ENCODE results near the gene CTXND2. TPM values are rescaled to one million over a fixed set of nuclear protein-coding genes. Genes with fewer than 3 reads are reported as not detected.

CTXND2 gene
- polyA plus RNA-seq, 1 donor (not counting 4 experiments of a cell fraction or from before 2014, with no cell fraction given) = not detected

DNA sequence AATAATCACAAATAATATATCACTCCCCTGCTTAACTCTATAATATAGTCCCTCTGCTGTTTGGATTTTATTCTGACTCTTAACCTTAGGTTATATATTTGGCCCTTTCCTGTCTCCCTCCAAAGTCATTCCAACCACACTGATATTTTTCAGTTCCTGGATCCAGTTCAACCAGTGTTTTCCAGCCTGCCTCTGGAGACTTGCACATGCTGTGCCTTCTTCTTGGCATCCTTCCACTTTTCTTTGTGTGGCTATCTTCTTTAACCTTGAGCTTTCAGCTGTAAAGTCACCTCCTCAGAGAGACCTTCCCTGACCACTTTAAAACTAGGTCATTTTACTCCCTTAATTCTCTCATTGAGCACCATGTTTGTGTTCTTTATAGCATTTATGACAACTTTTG lies 68.3 kb downstream of the CTXND2 start:
- Histone ChIP-seq H3K79me2 (ENCODE audit: control insufficient read depth, insufficient read depth, low read length) (no peaks in the 10 kb centered on the region), H3K27ac (ENCODE audit: control insufficient read depth, insufficient read depth, low read length) (no peak overlapping the region), H3K4me3 (ENCODE audit: control insufficient read depth in 2 of 3, extremely low read depth in 1 of 3, insufficient read depth in 2 of 3, low read depth in 1 of 3, low read length in 3 of 3) (no peak overlapping the region), H3K36me3 (ENCODE audit: control insufficient read depth in 2 of 2, extremely low read depth in 1 of 2, insufficient read depth in 2 of 2, low read length in 2 of 2) (peaks cover 5 to 9% of the 10 kb centered on the region in 2 experiments), H3K9me1 (ENCODE audit: control insufficient read depth, extremely low read depth, insufficient read depth, low read length) (no peaks in the 10 kb centered on the region), H2AFZ (ENCODE audit: control insufficient read depth, low read length) (no peak overlapping the region), H3K9me3 (ENCODE audit: control insufficient read depth, low read depth, low read length) (no peaks in the 10 kb centered on the region), H3K4me2 (ENCODE audit: control insufficient read depth, extremely low read depth, insufficient read depth, low read depth, low read length) (no peak overlapping the region), H3K4me1 (ENCODE audit: control insufficient read depth, extremely low read depth, insufficient read depth, low read length) (no peaks in the 10 kb centered on the region), H3K27me3 (ENCODE audit: control insufficient read depth, extremely low read depth, insufficient read depth, low read length) (no peaks in the 10 kb centered on the region), H4K20me1 (ENCODE audit: control insufficient read depth, extremely low read depth, insufficient read depth, low read length) (no peaks in the 10 kb centered on the region), H3K9ac (ENCODE audit: control insufficient read depth, extremely low read depth, insufficient read depth, low read length) (no peak overlapping the region)
- dilution Hi-C loops (cut with MboI; ENCODE audit: extremely low pct_ligation_motif_present, low sequenced_read_pairs) = no loop called here
- FAIRE-seq (no peak), DNase-seq (ENCODE audit: low read depth, low spot score) (no peak)
- TF ChIP-seq EZH2 (IDR thresholded peaks at IDR 0.05; ENCODE audit: low read length) = no peak
- TF ChIP-seq, protein P1, sequence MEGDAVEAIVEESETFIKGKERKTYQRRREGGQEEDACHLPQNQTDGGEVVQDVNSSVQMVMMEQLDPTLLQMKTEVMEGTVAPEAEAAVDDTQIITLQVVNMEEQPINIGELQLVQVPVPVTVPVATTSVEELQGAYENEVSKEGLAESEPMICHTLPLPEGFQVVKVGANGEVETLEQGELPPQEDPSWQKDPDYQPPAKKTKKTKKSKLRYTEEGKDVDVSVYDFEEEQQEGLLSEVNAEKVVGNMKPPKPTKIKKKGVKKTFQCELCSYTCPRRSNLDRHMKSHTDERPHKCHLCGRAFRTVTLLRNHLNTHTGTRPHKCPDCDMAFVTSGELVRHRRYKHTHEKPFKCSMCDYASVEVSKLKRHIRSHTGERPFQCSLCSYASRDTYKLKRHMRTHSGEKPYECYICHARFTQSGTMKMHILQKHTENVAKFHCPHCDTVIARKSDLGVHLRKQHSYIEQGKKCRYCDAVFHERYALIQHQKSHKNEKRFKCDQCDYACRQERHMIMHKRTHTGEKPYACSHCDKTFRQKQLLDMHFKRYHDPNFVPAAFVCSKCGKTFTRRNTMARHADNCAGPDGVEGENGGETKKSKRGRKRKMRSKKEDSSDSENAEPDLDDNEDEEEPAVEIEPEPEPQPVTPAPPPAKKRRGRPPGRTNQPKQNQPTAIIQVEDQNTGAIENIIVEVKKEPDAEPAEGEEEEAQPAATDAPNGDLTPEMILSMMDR (optimal IDR thresholded peaks at IDR 0.05 in 1 of 3, IDR thresholded peaks at IDR 0.05 in 1 of 3, conservative IDR thresholded peaks at IDR 0.05 in 1 of 3; ENCODE audit: extremely low read depth in 1 of 3, insufficient read depth in 2 of 3, low read length in 3 of 3) = no peak

DNA sequence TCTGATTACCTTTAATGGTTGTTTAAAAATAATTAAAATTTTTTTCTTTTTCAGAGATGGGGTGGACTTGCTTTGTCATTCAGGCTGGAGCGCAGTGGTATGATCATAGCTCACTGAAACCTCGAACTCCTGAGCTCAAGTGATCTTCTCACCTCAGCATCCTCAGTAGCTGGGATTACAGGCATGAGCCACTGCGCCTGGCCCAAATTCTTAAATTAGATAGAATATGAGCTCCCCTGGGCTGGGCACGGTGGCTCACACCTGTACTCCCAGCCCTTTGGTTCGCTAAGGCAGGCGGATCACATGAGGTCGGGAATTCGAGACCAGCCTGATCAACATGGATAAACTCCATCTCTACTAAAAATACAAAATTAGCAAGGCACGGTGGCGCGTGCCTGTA lies 70.7 kb downstream of the CTXND2 start:
- no peaks in the 10 kb centered on the region for H4K20me1 ChIP-seq (ENCODE audit: control insufficient read depth, extremely low read depth, insufficient read depth, low read length)
- no peaks in the 10 kb centered on the region for H3K9me3 ChIP-seq (ENCODE audit: control insufficient read depth, low read depth, low read length)
- H2AFZ ChIP-seq (ENCODE audit: control insufficient read depth, low read length) = no peak overlapping the region
- no peak for TF ChIP-seq EZH2 (IDR thresholded peaks at IDR 0.05; ENCODE audit: low read length)
- TF ChIP-seq, protein P1 (optimal IDR thresholded peaks at IDR 0.05 in 1 of 3, IDR thresholded peaks at IDR 0.05 in 1 of 3, conservative IDR thresholded peaks at IDR 0.05 in 1 of 3; ENCODE audit: extremely low read depth in 1 of 3, insufficient read depth in 2 of 3, low read length in 3 of 3) = no peak
- no peaks in the 10 kb centered on the region for H3K79me2 ChIP-seq (ENCODE audit: control insufficient read depth, insufficient read depth, low read length)
- H3K27ac ChIP-seq (ENCODE audit: control insufficient read depth, insufficient read depth, low read length) = no peak overlapping the region
- DNase-seq (ENCODE audit: low read depth, low spot score) = no peak
- no peak for FAIRE-seq
- H3K9ac ChIP-seq (ENCODE audit: control insufficient read depth, extremely low read depth, insufficient read depth, low read length) = no peak overlapping the region
- no peak overlapping the region for H3K4me3 ChIP-seq (ENCODE audit: control insufficient read depth in 2 of 3, extremely low read depth in 1 of 3, insufficient read depth in 2 of 3, low read depth in 1 of 3, low read length in 3 of 3)
- no peak overlapping the region for H3K4me2 ChIP-seq (ENCODE audit: control insufficient read depth, extremely low read depth, insufficient read depth, low read depth, low read length)
- H3K4me1 ChIP-seq (ENCODE audit: control insufficient read depth, extremely low read depth, insufficient read depth, low read length) = no peaks in the 10 kb centered on the region
- H3K36me3 ChIP-seq (ENCODE audit: control insufficient read depth in 2 of 2, extremely low read depth in 1 of 2, insufficient read depth in 2 of 2, low read length in 2 of 2) = peaks cover 12 to 14% of the 10 kb centered on the region in 2 experiments
- dilution Hi-C loops (cut with MboI; ENCODE audit: extremely low pct_ligation_motif_present, low sequenced_read_pairs) = no loop called here
- no peaks in the 10 kb centered on the region for H3K9me1 ChIP-seq (ENCODE audit: control insufficient read depth, extremely low read depth, insufficient read depth, low read length)
- no peaks in the 10 kb centered on the region for H3K27me3 ChIP-seq (ENCODE audit: control insufficient read depth, extremely low read depth, insufficient read depth, low read length)

All from keratinocyte (primary cell).